Activated CD8-positive, alpha-beta memory T cell treated with anti-CD3 and anti-CD28 coated beads, Interleukin-2, amount 50 U/mL, for 48 hours (primary cell): ENCODE data around the gene ACBD6.
"Not testable (repeated sequence)": the region's sequence is repeated elsewhere in the genome, so short reads cannot be mapped to it uniquely, and the experiment has no call there.

Source experiments
- DNase-seq: peaks from one replicate; pipeline ENCODE4 v3.0.0-alpha.2; 2020

ACBD6 gene, protein sequence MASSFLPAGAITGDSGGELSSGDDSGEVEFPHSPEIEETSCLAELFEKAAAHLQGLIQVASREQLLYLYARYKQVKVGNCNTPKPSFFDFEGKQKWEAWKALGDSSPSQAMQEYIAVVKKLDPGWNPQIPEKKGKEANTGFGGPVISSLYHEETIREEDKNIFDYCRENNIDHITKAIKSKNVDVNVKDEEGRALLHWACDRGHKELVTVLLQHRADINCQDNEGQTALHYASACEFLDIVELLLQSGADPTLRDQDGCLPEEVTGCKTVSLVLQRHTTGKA

DNA sequence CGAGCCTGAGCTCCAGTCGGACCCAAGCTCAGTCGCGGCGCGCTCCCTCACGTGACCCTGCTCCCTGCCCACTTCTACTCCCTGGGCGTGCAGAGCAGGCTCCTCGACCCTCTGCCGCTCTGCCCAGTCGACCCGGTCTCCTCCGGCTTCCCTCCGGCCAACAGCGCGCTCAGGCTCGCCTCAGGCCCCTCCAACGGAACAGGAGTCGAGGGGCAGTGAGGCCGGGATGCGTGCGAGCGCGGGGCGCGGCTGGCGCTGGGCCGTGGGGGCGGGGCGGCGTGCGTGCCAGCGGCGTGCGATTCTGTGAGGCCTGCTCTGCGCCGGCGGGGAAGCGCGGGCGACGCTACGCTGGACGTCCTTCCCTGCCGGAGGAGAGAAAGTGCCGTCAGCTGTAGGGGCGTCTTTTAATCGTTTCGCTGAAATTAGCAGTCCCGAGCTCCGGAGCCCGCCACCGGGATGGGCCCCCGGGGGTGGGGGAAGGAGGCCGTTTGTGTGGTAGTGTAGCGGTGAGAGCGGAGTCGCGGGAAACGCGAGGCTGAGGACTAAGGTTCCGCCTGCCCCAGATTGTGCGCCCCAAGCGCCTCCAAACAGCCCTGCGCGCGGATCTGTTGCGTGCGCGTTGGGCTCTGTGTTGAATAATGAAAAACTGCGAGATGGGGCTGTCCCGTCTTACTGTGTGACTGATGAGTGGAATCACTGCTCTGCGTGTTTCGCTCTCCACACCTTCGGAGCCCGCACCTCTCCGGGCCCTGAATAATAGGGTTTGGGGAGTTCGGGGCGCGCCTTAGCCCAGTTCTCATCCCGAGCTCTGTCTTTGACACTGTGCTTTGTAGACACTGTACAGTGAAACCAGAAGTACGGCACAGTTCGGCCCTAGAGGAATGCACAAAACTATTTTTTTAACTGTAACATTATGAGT is at the start of gene ACBD6:
Gene ACBD6, minus strand, starts transcription at position 217 of the 919 bp plus-strand sequence. CDS start 311 bp downstream, outside the sequence.
- DNase-seq, result peak; percentile 93

DNA sequence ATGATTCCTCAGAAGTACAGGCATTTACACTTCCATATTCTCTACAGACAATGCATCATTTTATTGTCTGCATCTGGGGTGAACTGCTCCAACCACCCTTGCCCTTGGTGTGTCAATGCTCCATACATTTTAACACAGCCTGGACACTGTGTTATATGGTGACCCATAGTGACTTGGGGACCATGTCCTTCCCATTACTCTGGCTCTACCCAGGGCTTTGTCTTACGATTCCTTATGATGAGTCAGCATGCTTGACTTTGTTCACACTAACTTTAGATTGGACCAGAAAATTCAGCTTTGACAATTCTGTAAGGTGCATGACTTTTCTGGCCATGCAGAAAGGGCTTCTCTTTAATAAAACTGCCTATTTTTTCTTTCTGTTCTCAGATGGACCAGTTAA is 49.6 kb upstream of the ACBD6 start:
- no peak for DNase-seq

DNA sequence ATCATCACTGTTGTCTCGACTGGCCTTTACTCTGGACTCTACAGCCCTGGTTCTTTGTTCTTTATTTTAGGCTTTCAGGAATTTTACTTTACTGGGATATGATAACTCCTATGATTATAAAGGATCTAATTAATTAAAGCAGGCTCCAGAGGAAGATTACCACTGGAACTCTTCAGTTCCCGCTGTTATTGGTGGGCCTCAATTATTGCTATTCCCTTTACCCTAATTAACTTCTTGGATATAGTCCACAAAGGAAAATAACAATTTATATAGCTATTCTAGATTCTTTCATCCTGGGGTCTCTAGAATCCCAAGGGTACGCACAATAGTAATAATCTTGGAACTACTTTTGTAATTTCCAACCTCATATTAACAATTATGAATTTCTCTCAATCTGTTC is 47.9 kb upstream of the ACBD6 start:
- DNase-seq, result no peak

DNA sequence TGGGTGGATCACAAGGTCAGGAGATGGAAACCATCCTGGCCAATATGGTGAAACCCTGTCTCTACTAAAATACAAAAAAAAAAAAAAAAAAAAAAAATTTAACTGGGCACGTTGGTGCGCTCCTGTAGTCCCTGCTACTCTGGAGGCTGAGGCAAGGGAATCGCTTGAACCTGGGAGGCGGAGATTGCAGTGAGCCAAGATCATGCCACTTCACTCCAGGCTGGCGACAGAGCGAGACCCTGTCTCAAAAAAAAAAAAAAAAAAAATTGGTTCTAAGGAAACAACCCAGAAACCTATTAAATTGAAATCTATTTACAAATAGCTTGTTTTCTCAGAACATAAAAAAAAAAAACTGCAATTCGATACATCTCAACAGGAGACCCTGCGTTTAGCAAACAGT is 47.4 kb upstream of the ACBD6 start:
- not testable (repeated sequence) for DNase-seq

DNA sequence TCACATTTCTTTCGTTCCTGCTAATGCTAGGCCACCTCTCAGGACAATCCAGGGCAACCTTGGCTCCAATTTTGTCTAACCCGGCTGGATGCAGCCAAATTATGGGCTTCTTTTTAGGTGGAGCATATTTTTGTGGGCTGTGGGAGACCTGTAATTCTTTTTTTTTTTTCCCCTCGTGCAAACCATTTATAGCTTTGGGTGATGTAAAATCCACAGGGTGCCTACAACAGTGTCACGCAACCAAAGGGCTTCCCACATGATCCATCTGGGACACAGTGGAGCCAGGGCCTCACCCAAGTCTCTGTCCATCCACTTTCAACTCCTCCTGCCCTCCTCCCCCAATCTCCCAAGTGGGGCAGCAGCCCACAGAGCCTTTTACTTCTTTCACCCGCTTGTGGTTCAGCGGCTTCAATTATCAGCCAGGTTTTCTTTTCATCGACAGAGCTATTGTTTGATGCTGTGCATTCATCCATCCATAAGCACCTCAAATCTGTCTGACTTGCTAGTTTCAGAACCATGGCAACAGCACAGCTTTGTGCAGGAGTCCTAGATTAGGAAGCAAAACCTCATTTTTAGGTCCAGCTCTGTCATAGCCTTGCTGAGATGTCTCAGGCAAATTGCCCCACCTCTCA is 46.4 kb upstream of the ACBD6 start:
- DNase-seq, result no peak

DNA sequence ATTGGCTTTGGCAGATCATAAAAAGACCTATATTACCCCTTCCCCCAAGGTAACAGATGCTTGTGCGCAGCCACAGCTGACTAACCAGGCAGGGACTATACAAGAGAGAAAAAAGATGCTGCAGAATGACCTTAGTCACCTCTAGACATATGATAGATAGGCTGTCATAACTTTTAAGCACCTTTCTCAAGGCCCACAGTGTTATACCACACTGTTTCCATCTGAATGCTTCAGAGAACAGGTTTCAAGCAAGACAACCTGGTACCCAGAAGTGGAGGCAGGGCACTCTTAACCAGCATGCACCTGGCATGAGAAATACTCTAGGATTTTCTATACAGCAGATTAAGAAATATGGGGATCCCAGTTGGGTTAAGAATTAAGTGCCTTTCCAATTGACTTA is 43.6 kb upstream of the ACBD6 start:
- no peak for DNase-seq

DNA sequence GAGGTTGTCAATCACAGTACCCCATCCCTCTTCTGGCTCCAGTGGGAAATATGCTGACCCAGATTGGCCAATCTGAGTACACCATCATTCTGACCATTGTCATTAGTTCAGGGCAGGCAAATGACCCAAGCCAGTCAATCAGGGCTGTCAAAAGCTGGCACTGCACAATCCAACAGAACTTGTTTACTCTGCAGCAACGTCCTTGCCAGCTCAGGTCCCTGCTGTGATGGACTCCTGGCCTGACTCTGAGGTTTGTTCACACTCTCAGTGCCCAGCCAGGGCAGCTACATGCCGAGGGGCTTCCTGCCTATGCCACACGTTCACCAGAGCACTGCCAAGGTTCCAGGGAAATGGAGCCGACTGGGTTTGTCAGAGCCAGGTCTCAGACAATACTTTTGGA is 41.7 kb upstream of the ACBD6 start:
- no peak for DNase-seq

DNA sequence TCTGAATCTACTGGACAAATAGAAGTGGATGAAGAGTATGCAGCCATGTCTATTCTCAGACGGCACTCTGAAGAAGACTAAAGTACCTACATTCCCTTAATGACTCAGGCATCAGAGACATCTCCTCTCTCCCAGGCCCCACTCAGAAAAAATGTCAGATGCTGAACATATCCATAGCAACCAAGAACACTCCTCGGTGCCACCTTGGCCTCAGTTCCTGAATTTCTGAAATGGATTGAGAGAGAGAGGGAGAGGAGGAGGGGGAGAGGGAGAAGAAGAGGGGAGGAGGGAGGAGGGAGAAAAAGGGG is 40.4 kb upstream of the ACBD6 start:
- no peak for DNase-seq

DNA sequence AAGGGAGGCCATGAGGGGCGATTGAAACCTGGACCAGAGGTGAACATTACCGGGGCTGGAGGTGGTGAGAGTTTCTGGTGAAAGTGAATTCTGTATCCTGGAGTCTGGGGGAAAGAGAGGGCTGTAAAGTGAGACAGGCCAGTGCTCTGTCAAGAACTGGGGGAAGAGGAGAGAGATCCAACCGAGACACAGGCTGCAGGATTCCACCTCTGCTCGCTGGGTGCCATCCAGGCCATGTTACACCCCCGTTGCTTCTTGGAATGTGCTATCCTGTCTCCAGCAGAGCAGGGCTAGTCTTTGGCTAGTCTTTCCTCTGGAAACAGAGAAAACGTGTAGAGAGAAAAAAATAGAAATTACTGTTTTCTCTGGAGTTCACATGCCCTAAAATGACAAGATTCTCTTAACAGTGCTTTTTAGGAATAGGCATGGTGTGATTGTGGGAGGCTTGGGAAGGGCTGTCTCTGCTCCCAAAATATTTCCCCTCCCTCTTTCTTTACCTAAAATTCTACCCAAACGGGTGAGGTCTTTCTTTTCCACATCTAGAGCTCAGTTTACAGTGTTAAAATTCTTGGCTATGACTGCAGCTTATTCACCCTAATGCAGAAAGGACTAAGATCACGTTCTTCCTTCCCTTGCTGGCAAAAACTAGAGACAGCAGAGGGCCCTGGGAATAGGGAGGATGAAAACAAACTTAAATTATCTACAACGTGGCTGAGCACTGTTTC is 39.9 kb upstream of the ACBD6 start:
- no peak for DNase-seq

DNA sequence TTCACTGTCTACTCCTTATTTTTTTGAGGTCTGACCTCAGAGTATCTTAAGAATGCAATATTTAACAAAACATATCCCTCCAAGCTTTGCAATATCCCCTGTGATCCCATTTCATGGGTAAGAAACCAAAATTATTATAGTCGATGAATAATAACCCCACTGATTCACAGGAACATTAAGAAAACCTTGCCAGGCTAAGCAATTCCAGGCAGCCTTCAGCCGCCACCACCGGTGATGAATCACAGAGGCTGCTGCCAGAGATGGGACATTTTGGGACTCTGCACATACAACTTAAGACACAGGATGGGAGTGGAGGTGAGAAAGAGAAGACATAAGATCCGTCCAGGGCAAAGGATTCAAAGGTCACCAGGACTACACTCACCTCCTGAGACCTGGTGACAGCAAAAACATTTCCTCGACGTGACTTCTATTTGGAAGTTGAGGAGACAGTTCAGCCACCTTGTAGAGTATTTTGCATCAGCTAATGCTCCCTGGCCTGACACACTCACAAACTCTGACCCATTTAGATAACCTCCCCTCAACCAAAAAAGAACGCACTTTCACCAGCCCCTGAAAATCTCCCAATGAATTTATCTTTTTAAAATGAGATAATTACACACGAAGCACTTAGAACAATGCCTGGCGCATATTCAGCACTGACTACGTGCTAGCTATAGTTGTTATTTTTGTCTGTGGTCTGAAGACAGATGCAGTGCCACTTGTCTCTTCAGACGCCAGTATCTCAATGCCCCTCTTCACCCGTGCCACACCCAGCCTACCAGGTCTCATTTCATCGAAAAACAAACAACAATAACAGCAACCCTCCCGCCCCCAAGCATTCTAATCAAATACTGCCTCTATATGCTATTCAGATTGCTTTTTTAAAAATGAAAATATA is 38.6 kb upstream of the ACBD6 start:
- DNase-seq, result no peak

DNA sequence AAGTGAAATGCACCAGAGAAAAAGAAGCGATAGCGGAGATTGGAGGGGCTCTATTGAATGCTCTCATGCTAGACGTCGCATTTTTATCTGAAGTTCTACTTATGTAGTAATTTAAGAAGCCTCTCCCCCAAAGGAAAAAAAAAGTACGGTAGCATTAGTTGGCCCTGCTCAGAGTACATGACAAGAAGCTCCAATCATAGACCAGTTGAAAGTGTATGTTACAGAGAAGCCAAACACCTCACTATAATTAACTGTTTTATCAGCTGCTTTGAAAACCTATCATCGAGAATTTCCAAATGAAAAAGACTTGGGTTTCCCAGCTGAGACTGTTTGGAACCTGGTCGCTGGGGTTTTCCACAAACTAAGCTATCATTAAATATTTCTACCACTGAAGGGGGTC is 36.8 kb upstream of the ACBD6 start:
- DNase-seq, result no peak

DNA sequence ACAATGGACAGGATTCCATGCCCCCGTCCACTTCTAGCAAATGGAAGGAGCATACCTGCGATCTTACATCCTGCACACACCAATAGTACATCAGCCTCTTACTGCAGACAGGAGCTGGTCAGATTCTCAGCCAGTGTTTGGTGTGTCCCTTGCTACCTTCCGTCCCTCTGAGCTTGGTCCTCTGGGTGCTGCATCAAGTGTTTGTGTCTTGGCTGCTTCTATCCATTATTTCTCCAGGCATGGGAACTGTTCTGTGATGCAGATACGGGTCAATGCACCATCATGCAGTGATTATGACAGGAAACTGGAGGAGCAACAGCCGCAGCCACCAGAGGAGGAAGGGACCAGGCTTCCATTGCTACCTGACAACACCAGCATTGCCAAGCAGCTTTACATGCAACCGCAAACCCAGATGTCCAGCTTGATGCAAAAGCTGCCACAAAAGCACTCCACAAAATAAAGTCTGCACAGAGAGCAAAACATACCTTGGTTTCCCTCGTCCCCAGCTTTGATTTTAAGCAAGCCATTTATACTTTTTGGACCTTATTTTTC is 34.5 kb upstream of the ACBD6 start:
- DNase-seq, result no peak

DNA sequence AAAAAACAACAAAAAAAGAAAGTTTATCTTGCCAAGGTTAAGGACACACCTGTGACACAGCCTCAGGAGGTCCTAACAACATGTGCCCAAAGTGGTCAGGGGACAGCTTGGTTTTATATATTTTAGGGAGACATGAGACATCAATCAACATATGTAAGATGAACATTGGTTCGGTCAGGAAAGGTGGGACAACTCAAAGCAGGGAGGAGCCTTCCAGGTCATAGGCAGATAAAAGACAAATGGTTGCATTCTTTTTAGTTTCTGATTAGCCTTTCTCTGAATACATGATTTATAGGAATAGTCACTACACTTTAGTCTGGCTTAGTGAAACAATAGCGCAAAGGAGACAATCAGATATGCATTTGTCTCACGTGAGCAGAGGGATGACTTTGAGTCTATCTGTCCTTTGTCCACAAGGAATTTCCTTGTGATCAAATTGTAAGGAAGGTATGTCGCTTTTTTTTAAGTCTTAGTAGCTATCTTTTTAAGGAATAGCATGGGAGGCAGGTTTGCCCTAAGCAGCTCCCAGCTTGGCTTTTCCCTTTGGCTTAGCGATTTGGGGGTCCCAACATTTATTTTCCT is 33.1 kb upstream of the ACBD6 start:
- no peak for DNase-seq

DNA sequence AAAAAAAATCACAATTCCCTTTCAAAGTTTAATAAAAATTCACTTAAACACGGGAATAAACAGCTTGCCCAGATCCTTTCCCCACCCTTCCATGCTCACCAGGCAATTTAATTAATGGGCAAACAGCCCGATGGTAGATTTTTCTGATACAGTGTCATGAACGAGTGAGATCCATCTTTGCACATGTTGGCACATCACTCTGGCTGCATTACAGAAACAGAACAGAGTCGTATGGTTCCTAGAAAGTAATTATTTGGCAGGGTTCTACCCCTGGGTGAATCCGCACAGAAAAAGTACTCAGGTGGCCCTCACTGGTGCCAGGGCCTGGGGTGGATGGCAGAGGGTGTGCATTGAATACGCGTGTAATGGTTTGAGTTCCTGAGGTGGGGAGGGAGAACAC is 31.8 kb upstream of the ACBD6 start:
- no peak for DNase-seq

DNA sequence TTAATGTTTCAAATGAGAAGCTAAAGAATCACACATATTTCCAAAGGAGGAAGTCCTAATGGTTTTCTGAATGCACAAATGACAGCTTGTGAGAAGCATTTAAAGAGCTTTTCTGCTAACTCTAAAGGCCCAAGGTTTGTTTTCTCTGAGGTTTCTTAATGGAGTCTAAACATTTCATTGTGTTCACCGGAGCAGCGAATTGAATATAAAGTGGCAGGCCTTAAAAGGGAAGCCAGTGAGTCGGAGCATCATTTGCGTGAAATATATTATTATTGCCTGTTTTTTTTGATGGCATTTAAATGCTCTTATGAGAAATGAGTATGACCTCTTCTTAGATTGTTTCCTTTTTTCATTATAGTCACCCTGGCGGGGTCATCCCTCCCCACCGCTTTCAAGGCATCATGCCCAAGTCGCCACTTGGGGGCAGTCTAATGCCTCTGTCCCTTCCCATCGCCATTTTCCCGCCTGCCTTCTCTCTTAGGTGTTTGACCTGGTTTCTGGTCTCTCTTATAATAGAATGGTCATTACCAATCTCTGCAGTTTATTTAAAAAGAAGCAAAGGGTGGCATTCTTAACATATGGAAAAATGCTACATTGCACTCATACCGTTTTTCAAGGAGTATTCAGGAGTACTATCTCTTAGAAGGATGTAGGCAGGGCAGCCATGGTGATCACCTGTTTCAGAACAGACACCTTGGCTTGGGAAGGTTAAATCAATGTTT is 31.1 kb upstream of the ACBD6 start:
- DNase-seq, result peak; percentile 85

DNA sequence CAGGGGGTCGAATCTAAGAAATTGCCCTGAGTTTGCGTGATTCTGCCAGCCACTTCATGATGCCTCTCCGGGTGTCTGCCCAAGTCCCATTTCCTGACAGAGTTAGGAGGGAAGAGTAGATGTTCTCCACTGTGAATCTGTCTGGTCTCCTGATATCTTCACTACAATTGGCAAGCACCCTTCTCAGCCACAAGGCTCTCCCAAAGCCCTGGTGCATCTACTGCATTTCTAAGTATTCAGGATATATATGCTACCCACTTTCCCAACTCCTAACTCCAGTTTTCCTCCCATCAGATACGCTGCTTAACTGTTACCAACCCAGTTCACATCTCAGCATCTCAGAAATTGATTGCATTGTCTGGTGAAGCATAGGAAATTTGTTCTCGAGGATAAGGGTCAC is 30.5 kb upstream of the ACBD6 start:
- no peak for DNase-seq

DNA sequence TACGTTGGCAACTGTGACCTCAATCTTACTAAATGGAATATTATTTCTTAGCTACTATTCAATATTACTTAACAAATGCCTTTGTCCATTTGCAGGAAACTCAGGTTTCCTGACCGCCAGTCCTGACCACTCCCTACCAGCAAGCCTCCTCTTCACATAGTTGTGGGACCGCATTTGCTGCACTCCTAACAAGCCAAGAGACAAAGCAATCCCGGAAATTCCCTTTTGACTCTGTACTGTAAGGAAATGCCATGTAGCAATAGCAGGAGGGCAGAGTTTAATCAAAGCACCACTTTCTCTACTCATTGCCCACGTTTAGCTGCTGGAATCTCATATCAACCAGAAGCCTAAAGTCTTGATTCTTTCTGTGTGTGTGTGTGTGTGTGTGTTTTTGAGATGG is 28.1 kb upstream of the ACBD6 start:
- no peak for DNase-seq

DNA sequence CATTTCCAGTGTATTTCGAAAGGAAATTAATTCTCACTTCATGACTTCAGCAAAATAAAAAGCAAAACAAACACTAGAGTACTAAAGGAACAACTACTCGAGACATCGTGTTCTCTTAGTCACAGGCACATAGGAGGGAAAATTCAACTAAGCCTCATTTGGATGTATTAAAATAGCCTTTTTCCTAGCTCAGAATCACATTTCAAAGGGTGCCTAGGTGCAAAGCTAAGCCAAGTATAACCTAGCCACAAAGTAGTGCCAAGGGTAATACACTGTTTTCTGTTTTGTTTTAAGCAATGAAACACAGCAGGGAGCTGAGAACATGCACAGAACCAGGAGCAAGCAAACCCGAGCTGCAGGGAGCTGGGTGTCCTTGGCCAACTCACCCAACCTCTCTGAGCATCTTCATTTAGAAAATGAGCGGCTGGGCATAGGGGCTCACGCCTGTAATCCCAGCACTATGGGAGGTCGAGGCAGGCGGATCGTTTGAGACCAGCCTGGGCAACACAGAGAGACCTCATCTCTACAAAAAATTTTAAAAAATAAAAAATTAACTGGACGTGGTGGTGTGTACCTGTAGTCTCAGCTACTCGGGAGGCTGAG is 26.6 kb upstream of the ACBD6 start:
- no peak for DNase-seq

DNA sequence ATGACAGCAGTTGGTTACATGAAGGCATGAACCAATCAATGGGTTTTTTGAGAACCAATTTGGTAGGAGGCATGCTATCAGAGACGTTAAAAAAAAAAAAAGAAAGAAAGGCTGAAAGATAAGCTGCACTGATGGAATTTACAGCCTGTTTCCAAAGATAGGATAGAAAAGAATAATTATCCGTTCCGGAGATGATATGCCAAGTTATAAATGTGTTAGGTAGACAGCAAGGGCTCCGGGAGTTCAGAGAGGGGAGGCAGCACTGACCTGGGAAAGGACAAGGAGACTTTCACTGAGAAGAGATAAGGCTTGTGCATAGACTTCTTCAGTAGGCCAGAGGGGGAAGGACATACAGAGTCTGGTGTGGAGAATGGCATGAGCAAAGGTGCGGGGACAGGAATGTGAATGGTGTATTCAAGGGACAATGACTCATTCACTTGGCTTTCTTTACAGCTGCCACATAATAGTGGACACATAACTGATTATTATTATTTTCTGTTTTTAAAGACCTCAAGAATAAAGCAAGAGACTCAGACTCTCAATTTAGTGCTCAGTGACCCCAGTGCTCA is 24.8 kb upstream of the ACBD6 start:
- DNase-seq, result no peak

DNA sequence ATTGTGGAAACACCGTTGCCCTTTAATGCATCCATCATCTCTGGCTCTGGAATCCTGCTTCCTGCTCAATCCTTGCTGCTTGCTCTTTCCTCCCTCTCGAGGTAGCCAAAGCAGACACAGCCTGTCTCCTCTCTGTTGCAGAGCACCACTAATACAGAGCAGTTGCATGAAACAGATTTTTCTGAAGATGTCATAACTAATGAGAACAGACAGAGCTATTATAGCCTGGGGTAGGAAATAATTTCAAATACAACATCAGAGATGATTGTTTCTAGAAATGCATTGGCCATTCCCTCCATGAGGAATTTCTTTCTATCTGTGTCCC is 23.3 kb upstream of the ACBD6 start:
- no peak for DNase-seq
